Hepatocyte (in vitro differentiated cells): Measurements from ENCODE around the gene EIF1AY. TPM values are rescaled to one million over a fixed set of nuclear protein-coding genes. Genes with fewer than 3 reads are reported as not detected.

ENCODE experiments used
- DNase-seq: peaks from one replicate; pipeline ENCODE4 v3.0.0-alpha.2; 2016; ENCODE audit warnings: low spot score
- H2AFZ ChIP-seq: fragments of 200-600 bp; sonication (generic); 2 replicates; pipeline ENCODE4 v1.6.0; 2016; ENCODE audit warnings: antibody characterized with exemption, mild to moderate bottlenecking
- H3K27ac ChIP-seq: fragments of 200-600 bp; sonication (generic); 2 replicates; pipeline ENCODE4 v1.5.1; 2016; ENCODE audit warnings: mild to moderate bottlenecking
- H3K27me3 ChIP-seq: fragments of 200-600 bp; sonication (generic); 2 replicates; pipeline ENCODE4 v1.6.1; 2016
- H3K36me3 ChIP-seq: fragments of 200-600 bp; sonication (generic); replicated peaks from 2 replicates; pipeline ENCODE4 v1.5.1; 2016; ENCODE audit warnings: low read depth; ENCODE audit not compliant: insufficient read depth
- H3K4me1 ChIP-seq: fragments of 200-600 bp; sonication (generic); 2 replicates; pipeline ENCODE4 v1.5.1; 2016; ENCODE audit warnings: mild to moderate bottlenecking, moderate library complexity; ENCODE audit not compliant: insufficient read depth
- H3K4me2 ChIP-seq: fragments of 200-600 bp; sonication (generic); 2 replicates; pipeline ENCODE4 v1.6.0; 2016
- H3K4me3 ChIP-seq: fragments of 200-600 bp; sonication (generic); 2 replicates; pipeline ENCODE4 v1.5.1; 2016; ENCODE audit warnings: mild to moderate bottlenecking
- H3K79me2 ChIP-seq: fragments of 200-600 bp; sonication (generic); 2 replicates; pipeline ENCODE4 v1.6.0; 2017; ENCODE audit warnings: mild to moderate bottlenecking
- H3K9me2 ChIP-seq: fragments of 200-600 bp; sonication (generic); replicated peaks from 2 replicates; pipeline ENCODE4 v1.6.0; 2017; ENCODE audit warnings: mild to moderate bottlenecking; ENCODE audit not compliant: insufficient read depth
- H3K9me3 ChIP-seq: fragments of 200-600 bp; sonication (generic); 2 replicates; pipeline ENCODE4 v1.5.1; 2016; ENCODE audit warnings: low read depth, mild to moderate bottlenecking
- H4K20me1 ChIP-seq: fragments of 200-600 bp; sonication (generic); 2 replicates; pipeline ENCODE4 v1.6.0; 2016; ENCODE audit warnings: mild to moderate bottlenecking; ENCODE audit not compliant: insufficient read depth, poor library complexity, severe bottlenecking
- CTCF ChIP-seq: fragments of 200-600 bp; sonication (generic); IDR thresholded peaks from 2 replicates; pipeline ENCODE4 v1.5.1; 2016; ENCODE audit warnings: antibody characterized with exemption, mild to moderate bottlenecking; ENCODE audit not compliant: poor library complexity
- EZH2 ChIP-seq: fragments of 200-600 bp; sonication (generic); IDR thresholded peaks from 2 replicates; pipeline ENCODE4 v1.6.1; 2016; ENCODE audit warnings: antibody characterized with exemption, mild to moderate bottlenecking, borderline replicate concordance
- EZH2phosphoT487 ChIP-seq: fragments of 200-600 bp; sonication (generic); IDR thresholded peaks from one replicate; pipeline ENCODE4 v1.6.1; 2018; ENCODE audit warnings: antibody characterized with exemption, mild to moderate bottlenecking, low read depth, moderate library complexity; ENCODE audit not compliant: unreplicated experiment, severe bottlenecking
- WGBS: methylation state at CpG from one replicate; pipeline ENCODE4 v1.1.6; 2016; ENCODE audit warnings: low lambda C conversion rate; ENCODE audit errors: missing lambda C conversion rate; 5-methylcytosine and 5-hydroxymethylcytosine counted together
- polyA plus RNA-seq: library from polyadenylated mRNA; unstranded; fragments of >200 nt; fragmentation: Nextera tagmentation; extraction: Ambion mirVana; gene quantifications from 2 replicates; pipeline ENCODE4 v1.2.1, GENCODE V29; 2016
- total RNA-seq: library from RNA; depleted of rRNA; stranded (reverse); fragments of >200 nt; gene quantifications from 2 replicates; pipeline ENCODE4 v1.2.3, GENCODE V29; 2014

EIF1AY gene
- total and polyA plus RNA-seq, 2 experiments from 2014 or later, result not detected

DNA sequence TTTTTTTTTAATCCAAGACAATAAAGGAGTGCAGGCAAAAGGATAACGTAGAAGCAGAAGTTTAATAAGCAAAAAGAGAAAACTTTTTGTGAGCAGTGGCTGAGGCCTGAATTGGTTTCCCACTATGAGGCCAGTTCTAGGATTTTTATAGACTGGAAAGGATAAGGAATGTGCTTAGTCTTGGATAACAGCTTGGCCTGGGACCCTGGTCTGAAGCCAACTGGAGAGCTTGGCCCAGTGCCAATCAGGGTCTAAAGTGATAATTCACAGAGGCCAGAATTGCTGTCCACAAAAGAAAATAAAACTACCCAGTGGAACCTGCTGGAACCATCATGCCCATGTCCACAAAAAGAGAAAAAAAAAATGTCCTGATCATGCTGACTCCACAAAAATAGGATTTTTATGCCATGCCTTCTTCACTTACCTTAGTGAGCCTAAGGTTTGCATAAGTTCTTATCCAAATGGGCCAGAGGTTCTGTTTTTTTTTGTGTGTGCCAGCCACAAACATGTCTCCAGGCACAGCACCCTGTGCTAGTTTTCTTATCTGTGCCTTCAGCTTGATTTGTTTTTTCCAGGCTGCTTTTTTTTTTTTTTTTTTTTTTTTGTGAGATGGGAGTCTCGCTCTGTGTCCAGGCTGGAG, 15.6 kb upstream of the EIF1AY start:
- TF ChIP-seq EZH2phosphoT487 (no peak), EZH2 (no peak)
- no peaks in the 10 kb centered on the region for H4K20me1 ChIP-seq
- WGBS, result no CpG with 5 or more reads among the region's 2 CpGs
- H3K4me2 ChIP-seq, result no peak overlapping the region
- no peaks in the 10 kb centered on the region for H3K79me2 ChIP-seq
- H3K4me1 ChIP-seq, result no peaks in the 10 kb centered on the region
- H3K9me3 ChIP-seq, result no peaks in the 10 kb centered on the region
- H3K27me3 ChIP-seq, result no peaks in the 10 kb centered on the region
- no peak for DNase-seq
- no peak overlapping the region for H3K4me3 ChIP-seq
- H2AFZ ChIP-seq, result no peak overlapping the region
- H3K27ac ChIP-seq, result no peak overlapping the region
- H3K36me3 ChIP-seq, result no peaks in the 10 kb centered on the region
- no peaks in the 10 kb centered on the region for H3K9me2 ChIP-seq

- Histone ChIP-seq H3K4me3 (no peak overlapping the region), H3K9me2 (no peaks in the 10 kb centered on the region), H3K27me3 (no peaks in the 10 kb centered on the region), H3K4me1 (no peaks in the 10 kb centered on the region), H3K4me2 (no peak overlapping the region), H3K9me3 (no peaks in the 10 kb centered on the region), H3K36me3 (no peaks in the 10 kb centered on the region), H3K79me2 (no peaks in the 10 kb centered on the region), H4K20me1 (no peaks in the 10 kb centered on the region), H2AFZ (no peak overlapping the region), H3K27ac (no peak overlapping the region)
- WGBS, result no CpG with 5 or more reads among the region's 3 CpGs
- DNase-seq, result no peak
- TF ChIP-seq CTCF (no peak), EZH2phosphoT487 (no peak), EZH2 (no peak)
Observed at GRCh38 chrY:20571306-20571705, 4.3 kb upstream of the EIF1AY start.

DNA sequence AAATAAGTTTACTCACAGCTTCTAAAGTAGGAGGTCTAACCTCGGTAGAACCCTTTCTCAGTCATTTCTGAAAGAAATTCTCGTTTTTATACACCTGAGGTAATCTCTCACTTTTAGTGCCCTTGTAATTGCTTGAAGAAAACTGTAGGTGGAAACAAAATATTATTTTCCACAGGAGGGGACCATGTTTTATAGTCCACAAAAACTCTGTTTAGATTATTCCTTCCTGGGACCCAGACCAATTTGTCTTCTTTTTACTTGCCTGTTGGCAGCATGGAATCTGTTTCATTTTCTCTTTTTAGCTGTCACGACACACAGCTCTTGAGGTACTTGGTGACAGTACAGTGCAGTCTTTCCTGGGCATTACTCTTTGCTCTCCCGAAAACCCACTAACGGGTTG, 930 bp downstream of the EIF1AY start:
- Histone ChIP-seq H3K27me3 (no peaks in the 10 kb centered on the region), H3K36me3 (no peaks in the 10 kb centered on the region), H2AFZ (no peak overlapping the region), H3K4me2 (no peak overlapping the region), H3K9me2 (no peaks in the 10 kb centered on the region), H3K4me3 (no peak overlapping the region), H4K20me1 (no peaks in the 10 kb centered on the region), H3K79me2 (no peaks in the 10 kb centered on the region), H3K4me1 (no peaks in the 10 kb centered on the region), H3K27ac (no peak overlapping the region), H3K9me3 (no peaks in the 10 kb centered on the region)
- WGBS, result no CpG with 5 or more reads among the region's 5 CpGs
- DNase-seq, result no peak
- no peak for TF ChIP-seq EZH2phosphoT487
- TF ChIP-seq CTCF, result no peak

- Histone ChIP-seq H3K4me3 (no peak overlapping the region), H3K9me2 (no peaks in the 10 kb centered on the region), H3K9me3 (no peaks in the 10 kb centered on the region), H3K4me1 (no peaks in the 10 kb centered on the region), H3K27ac (no peak overlapping the region), H2AFZ (no peak overlapping the region), H3K27me3 (no peaks in the 10 kb centered on the region), H3K4me2 (no peak overlapping the region), H4K20me1 (no peaks in the 10 kb centered on the region), H3K36me3 (no peaks in the 10 kb centered on the region), H3K79me2 (no peaks in the 10 kb centered on the region)
- TF ChIP-seq EZH2 (no peak), CTCF (no peak), EZH2phosphoT487 (no peak)
- DNase-seq, result no peak
- no CpG with 5 or more reads among the region's 3 CpGs for WGBS
Observed at GRCh38 chrY:20578206-20578605, 2.6 kb downstream of the EIF1AY start.
